ENCODE results near the gene NECAB2.
A peak's percentile ranks its signal among the peaks of the same experiment; 100 is the strongest.

Gene NECAB2

DNA sequence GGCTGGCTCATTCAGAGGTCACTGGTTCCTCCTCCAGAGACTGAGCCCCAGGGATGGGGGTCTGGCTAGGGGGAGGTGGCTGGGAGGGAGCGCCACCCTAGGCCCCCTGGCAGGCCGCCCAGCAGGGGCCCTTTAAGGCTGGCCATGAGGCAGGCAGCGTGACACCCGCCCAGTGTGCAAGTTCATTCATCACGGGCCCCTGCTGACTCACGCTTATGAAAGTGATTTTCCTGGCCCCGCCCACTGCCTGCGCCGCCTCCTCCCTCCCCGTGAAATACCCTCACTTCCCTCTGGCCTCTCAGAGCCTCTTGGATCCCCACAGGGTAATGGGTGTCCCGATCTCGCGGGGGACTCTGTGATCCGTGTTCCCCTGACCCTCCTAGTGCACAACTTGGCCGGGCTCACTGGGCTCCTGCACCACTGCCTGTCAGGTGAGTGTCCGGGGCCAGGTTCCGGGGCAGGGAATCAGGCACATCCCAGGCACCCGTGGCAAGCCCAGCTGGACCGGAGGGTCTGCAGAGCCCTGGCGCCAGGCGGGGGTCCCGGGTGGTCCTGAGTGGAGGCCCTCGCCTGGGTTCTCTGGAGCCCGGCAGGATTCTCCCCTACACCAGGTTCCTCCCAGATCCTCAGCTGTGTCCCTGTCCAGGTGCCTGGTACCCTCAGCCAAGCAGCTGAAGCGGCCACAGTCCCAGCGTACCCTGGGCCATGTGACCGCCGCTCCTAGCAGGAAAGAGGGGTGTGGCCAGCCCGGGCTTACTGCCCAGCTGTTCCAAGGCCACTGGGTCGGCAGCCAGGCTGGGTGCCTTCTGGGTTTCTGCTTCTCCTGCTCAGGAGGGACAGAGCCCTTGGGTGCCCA lies 14.9 kb upstream of the NECAB2 start, which contains the start of gene OSGIN1:
Gene OSGIN1 (plus strand): TSS at position 301 of the 856 bp plus-strand sequence. CDS start 4,432 bp downstream, outside the sequence.
- DNase-seq: peak; percentile 75 to 86

- peak in 1 of 2 experiments; percentile 71 for DNase-seq
These were observed 14.1 kb upstream of the NECAB2 start for GRCh38 chr16:83953796-83954576.

DNA sequence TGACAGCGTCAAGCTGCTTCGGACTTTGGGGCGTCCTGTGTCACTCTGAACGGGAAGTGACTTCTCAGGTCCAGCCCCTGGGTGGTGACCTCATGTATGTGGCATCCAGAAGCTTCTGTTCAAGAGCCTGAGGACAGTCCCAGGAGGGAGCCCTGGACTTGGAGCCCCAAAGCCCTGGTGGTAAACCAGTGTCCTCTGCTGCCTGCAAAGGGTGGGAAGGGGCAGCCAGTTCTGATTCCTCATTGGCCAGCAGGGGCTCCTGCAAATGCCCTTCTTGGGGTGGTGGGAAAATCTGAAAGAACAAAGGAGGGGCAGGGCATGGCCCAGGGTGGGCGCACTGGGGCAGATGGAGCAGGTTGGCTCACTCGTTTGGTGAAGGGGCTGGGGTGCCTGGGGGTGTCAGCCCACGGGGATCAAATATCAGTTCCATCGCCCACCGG lies 13.4 kb upstream of the NECAB2 start:
- peak; percentile 47 to 64 for DNase-seq

- no peak for DNase-seq
These were observed 12.6 kb upstream of the NECAB2 start for GRCh38 chr16:83955218-83956130.

DNA sequence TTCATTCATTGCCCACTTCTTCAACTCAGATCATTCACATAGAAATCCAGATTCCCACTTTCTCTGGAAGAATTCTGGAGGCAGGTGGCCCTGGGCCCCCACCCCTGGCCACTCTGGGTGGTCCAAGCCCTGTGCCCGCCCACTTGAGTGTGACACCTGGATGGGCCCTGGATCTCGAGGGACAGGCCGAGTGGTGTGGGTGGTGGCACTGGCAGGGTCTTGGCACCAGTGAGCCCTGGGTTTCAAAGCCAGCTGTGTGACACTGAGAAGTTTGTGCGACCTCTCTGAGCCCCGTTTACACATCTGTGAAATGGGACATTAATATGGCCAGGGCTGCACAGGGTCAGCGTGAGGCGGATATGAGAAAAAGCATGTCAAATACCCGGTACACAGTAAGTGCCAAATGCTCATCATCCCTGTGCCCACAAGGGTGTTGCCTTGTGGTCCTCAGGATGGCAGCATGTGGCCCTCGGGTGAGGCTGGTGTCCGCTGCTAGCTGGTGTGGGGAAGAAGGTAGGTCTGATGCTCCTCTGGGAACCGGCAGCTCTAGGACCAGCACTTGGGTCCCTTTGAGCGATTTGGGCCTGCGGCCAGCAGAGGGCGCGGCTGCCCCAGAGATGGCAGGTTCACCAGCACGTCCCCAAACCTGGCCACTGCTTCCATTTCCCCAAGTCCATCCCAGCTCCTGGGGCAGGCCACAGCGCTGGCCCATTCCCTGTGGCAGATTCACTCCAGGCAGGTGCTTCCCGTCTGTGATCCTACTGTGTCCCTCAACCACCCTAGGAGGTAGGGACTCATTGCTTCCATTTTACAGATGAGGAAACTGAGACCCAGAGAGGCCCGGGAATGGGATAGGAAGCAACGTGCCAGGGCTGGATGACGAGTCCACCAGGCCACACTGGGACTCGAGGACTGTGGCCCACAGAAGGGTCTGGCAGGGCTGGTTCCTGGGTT lies 11.4 kb upstream of the NECAB2 start:
- DNase-seq: peak; percentile 12 to 69

DNA sequence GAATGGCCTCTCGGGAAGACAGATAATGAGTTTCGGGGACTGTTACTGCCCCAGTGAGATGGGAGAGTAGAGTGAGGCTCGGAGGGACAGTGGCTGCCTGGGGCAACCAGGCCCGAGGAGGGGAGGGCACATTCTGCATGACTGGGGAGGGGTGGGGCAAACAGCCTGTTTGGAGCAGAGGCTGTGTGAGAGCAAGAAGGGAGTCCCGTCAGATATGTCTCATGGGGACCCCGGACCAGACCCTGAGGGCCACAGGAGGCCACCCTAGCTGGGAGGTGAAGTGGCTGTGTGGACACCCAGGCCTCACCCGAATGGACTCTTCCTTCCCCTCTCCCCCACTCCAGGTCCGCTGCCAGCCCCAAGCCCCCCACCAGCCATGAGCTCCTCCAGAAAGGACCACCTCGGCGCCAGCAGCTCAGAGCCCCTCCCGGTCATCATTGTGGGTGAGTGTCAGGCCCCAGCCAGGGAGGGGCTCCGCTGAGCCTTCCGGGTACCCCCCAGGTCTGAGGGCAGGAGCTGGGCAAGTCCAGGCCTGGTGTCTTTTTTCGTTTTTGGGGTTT lies 10.7 kb upstream of the NECAB2 start:
- no peak for DNase-seq

GRCh38 chr16:83958137-83958845 lies 9.8 kb upstream of the NECAB2 start:
- no peak for DNase-seq

GRCh38 chr16:83958846-83959565 lies 9.0 kb upstream of the NECAB2 start:
- no peak for DNase-seq

- no peak for DNase-seq
These were observed 8.2 kb upstream of the NECAB2 start for GRCh38 chr16:83959656-83960434.

- DNase-seq: no peak
These were observed 7.4 kb upstream of the NECAB2 start for GRCh38 chr16:83960521-83961249.

DNA sequence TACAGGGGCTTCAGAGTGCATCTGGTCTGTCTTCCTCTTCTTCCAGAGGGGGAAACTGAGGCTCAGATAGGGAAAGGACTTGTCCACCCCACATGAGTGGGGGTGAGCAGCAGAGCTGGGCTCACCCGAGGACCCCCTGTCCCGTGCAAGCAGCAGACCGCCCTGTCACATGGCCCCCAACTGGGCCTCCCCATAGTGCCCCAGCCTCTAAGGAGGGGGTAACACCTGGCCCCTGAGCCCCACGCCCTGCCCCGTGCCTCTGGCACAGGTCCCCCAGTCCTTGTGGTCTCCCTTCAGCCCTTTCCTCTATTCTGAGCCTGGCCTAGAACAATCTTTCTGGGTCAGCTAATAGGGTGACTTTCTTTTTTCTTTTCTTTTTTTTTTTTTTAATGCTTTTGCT lies 6.5 kb upstream of the NECAB2 start:
- DNase-seq: no peak

DNA sequence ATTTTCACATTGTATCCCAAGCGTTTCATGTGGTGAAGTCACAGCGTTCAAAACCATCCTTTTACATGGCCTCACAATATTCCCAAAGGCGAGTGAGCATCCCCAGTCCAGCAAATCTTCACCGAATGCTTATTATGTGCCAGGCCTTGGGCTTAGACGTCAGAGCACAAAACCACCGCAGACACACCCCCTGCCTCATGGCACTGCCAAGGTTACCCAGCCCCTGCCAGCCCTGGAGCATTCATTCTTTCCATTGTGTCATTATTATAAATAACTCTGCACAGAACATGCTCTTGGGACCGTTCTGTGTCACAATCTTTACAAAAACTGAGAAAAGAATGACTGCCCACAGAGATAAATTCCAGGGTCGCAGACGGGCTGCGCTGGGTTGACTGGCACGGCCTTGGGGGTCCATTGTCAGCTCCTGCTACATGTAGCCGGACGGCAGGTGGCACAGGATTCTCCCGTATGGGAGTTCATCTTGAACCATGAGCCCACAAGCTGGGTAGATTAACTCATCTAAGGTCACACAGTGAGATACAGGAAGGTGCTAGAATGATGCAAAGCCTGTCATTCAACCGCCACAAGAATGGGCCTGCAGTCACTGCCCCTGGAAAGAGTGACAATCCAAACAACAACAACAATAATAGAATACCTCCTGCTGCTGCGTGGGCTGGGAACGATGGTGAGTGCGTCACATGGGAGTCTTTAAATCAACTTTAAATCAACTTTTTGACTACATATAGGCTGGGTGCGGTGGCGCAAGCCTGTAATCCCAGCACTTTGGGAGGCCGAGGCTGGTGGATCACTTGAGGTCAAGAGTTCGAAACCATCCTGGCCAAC lies 4.5 kb upstream of the NECAB2 start:
- no peak for DNase-seq

DNA sequence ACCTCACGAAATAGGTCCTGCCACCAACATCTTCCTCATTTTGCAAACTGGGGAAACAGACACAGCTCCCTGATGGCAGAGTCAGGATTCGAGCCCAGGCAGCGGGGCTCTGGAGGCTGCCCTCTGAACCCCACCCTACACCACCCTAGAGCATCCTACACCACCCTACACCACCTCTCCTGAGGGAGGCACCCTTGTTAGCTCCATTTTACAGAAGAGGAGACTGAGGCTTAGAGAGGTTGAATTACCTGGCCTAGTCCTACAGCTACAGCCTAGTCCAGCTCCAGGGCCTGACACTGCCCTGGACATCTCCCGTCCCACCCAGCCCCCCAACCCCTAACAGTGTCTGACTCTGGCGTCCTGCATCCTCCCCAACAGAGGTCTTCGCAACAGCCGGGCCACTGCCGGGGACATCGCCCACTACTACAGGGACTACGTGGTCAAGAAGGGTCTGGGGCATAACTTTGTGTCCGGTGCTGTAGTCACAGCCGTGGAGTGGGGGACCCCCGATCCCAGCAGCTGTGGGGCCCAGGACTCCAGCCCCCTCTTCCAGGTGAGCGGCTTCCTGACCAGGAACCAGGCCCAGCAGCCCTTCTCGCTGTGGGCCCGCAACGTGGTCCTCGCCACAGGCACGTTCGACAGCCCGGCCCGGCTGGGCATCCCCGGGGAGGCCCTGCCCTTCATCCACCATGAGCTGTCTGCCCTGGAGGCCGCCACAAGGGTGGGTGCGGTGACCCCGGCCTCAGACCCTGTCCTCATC lies 3.2 kb upstream of the NECAB2 start:
- DNase-seq: no peak

GRCh38 chr16:83965444-83966152 lies 2.4 kb upstream of the NECAB2 start:
- no peak for DNase-seq

DNA sequence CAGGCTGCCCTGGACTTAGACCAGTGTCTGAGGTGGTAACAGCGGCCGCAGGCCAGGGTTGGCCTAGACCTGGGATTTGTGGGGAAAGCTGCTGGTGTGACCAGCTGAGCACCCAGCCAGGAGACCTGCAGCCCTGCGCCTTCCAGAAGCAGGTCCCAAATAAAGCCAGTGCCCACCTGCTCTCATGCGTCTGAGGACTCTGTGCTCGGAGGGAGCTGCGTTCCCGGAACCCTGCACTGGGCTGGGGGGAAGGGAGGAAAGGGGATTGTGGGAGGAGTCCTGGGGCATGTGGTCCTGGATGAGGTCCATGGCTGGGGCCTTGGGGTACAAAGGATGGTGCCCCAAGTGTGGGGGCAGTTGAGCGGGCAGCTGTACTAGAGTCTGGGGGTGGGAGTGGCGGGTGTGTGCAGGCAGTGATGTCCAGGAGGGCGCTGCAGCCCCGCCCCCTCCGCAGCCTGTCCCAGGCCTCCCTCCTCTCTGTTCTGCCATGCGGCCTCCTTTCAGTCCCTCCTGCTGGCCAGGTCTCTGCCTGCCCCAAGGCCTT lies 1.8 kb upstream of the NECAB2 start:
- no peak for DNase-seq

- DNase-seq: no peak
These were observed 953 bp upstream of the NECAB2 start for GRCh38 chr16:83967091-83967490.
